ENCODE data around the gene CTNNA2. TPM values are rescaled to one million over a fixed set of nuclear protein-coding genes. Genes with fewer than 3 reads are reported as not detected.

The CTNNA2 gene
- total RNA-seq, 4 donors from 2014 or later = 0.88 to 14.9 (median 2.3) TPM; not detected in 1

- Histone ChIP-seq H3K4me1 (no peaks in the 10 kb centered on the region), H3K9me3 (no peaks in the 10 kb centered on the region), H3K4me3 (no peak overlapping the region), H3K36me3 (no peaks in the 10 kb centered on the region), H3K27me3 (no peaks in the 10 kb centered on the region), H3K27ac (no peak overlapping the region)
- TF ChIP-seq CTCF (IDR thresholded peaks at IDR 0.05) (no peak), POLR2A (IDR thresholded peaks at IDR 0.05) (no peak)
- intact Hi-C loops (cut with DNase I; ENCODE audit: low total_unique reads) = no loop called here
- DNase-seq = no peak
Measured at GRCh38 chr2:80429251-80429650, 916.4 kb downstream of the CTNNA2 start.

GRCh38 chr2:80437959-80438358 lies 925.1 kb downstream of the CTNNA2 start:
- Histone ChIP-seq H3K9me3 (no peaks in the 10 kb centered on the region), H3K27me3 (no peaks in the 10 kb centered on the region), H3K4me3 (no peak overlapping the region), H3K4me1 (no peaks in the 10 kb centered on the region), H3K36me3 (no peaks in the 10 kb centered on the region), H3K27ac (no peak overlapping the region)
- no peak for TF ChIP-seq POLR2A (IDR thresholded peaks at IDR 0.05)
- no peak for TF ChIP-seq CTCF (IDR thresholded peaks at IDR 0.05)
- DNase-seq = no peak
- intact Hi-C loops (cut with DNase I; ENCODE audit: low total_unique reads) = no loop called here

GRCh38 chr2:80438686-80439085 lies 925.8 kb downstream of the CTNNA2 start:
- no peaks in the 10 kb centered on the region for H3K9me3 ChIP-seq
- no peaks in the 10 kb centered on the region for H3K4me1 ChIP-seq
- H3K27ac ChIP-seq = no peak overlapping the region
- no peak for TF ChIP-seq CTCF (IDR thresholded peaks at IDR 0.05)
- no peak for TF ChIP-seq POLR2A (IDR thresholded peaks at IDR 0.05)
- no peaks in the 10 kb centered on the region for H3K27me3 ChIP-seq
- H3K4me3 ChIP-seq = no peak overlapping the region
- intact Hi-C loops (cut with DNase I; ENCODE audit: low total_unique reads) = no loop called here
- DNase-seq = no peak
- H3K36me3 ChIP-seq = no peaks in the 10 kb centered on the region

- Histone ChIP-seq H3K4me3 (no peak overlapping the region), H3K9me3 (no peaks in the 10 kb centered on the region), H3K36me3 (no peaks in the 10 kb centered on the region), H3K4me1 (no peaks in the 10 kb centered on the region), H3K27ac (no peak overlapping the region), H3K27me3 (no peaks in the 10 kb centered on the region)
- TF ChIP-seq POLR2A (IDR thresholded peaks at IDR 0.05) = no peak
- no peak for TF ChIP-seq CTCF (IDR thresholded peaks at IDR 0.05)
- no peak for DNase-seq
- intact Hi-C loops (cut with DNase I; ENCODE audit: low total_unique reads) = no loop called here
Measured at GRCh38 chr2:80454628-80455027, 941.8 kb downstream of the CTNNA2 start.

- TF ChIP-seq POLR2A (IDR thresholded peaks at IDR 0.05) = no peak
- intact Hi-C loops (cut with DNase I; ENCODE audit: low total_unique reads) = no loop called here
- no peaks in the 10 kb centered on the region for H3K9me3 ChIP-seq
- H3K36me3 ChIP-seq = no peaks in the 10 kb centered on the region
- DNase-seq = no peak
- H3K4me1 ChIP-seq = no peaks in the 10 kb centered on the region
- no peak overlapping the region for H3K4me3 ChIP-seq
- no peaks in the 10 kb centered on the region for H3K27me3 ChIP-seq
- H3K27ac ChIP-seq = no peak overlapping the region
Measured at GRCh38 chr2:80459028-80459427, 946.2 kb downstream of the CTNNA2 start.

All from uterus (tissue), 4 donors.